Measurements from ENCODE around the gene ZNRF1. TPM values are rescaled to one million over a fixed set of nuclear protein-coding genes. Genes with fewer than 3 reads are reported as not detected.

The ZNRF1 gene
- total and polyA plus RNA-seq, 2 of the 8 experiments (the other 6 are each of a cell fraction or from before 2014, with no cell fraction given): 33.5 to 52.9 TPM

GRCh38 chr16:74984529-74985296, 14.1 kb upstream of the ZNRF1 start, which contains the start of gene WDR59 (continued):
- TF ChIP-seq POLR2A (IDR thresholded peaks at IDR 0.05; ENCODE audit: control extremely low read depth in 1 of 2, low read depth in 2 of 2, low read length in 2 of 2): peak; percentile 82 to 84
- no peak for TF ChIP-seq SIRT6 (IDR thresholded peaks at IDR 0.05; ENCODE audit: low read length)
- TF ChIP-seq SIN3A (conservative IDR thresholded peaks at IDR 0.05 in 1 of 2, IDR thresholded peaks at IDR 0.05 in 1 of 2; ENCODE audit: low read depth in 1 of 2, low read length in 2 of 2): 0 out of 4 replicates have a peak, but pooled peaks of 1 of the 2 experiments have one; percentile 51
- TF ChIP-seq EP300 (IDR thresholded peaks at IDR 0.05; ENCODE audit: borderline replicate concordance in 1 of 2, low read depth in 2 of 2, low read length in 2 of 2): no peak
- peak; percentile 78 for TF ChIP-seq CREB1 (IDR thresholded peaks at IDR 0.05)
- TF ChIP-seq TBP (IDR thresholded peaks at IDR 0.05; ENCODE audit: low read depth, low read length): peak; percentile 35; the same call in 1 of the 2 replicates
- TF ChIP-seq USF2 (IDR thresholded peaks at IDR 0.05; ENCODE audit: low read length): 0 out of 2 replicates have a peak, but pooled peaks have one; percentile 6
- peak; percentile 62; the same call in 1 of the 2 replicates for TF ChIP-seq SP1 (IDR thresholded peaks at IDR 0.05; ENCODE audit: low read depth, low read length)
- 0 out of 2 replicates have a peak, but pooled peaks have one; percentile 38 for TF ChIP-seq BACH1 (IDR thresholded peaks at IDR 0.05; ENCODE audit: low read length)
- no peak for TF ChIP-seq EGR1 (IDR thresholded peaks at IDR 0.05; ENCODE audit: borderline replicate concordance, low read depth, low read length)
- peak; percentile 68; the same call in 1 of the 2 replicates for TF ChIP-seq BRCA1 (IDR thresholded peaks at IDR 0.05; ENCODE audit: low read depth, low read length)

Measured in H1 (cell line).